ENCODE data around the gene NR5A2.

NR5A2 gene

GRCh38 chr1:200108659-200109058 is 81.1 kb downstream of the NR5A2 start:
- no peaks in the 10 kb centered on the region for H3K4me1 Mint-ChIP-seq
- no peaks in the 10 kb centered on the region for H3K9me3 Mint-ChIP-seq
- H3K27me3 Mint-ChIP-seq = peaks cover 20% of the 10 kb centered on the region
- no peaks in the 10 kb centered on the region for H3K36me3 Mint-ChIP-seq
- H3K4me3 Mint-ChIP-seq = no peak overlapping the region
- DNase-seq = no peak
- H3K27ac Mint-ChIP-seq = no peak overlapping the region
- CTCF ChIA-PET = no interaction called here

- no peak for DNase-seq
- Mint-ChIP-seq H3K27me3 (peaks cover 13% of the 10 kb centered on the region), H3K4me3 (no peak overlapping the region), H3K9me3 (no peaks in the 10 kb centered on the region), H3K4me1 (no peaks in the 10 kb centered on the region), H3K36me3 (no peaks in the 10 kb centered on the region), H3K27ac (no peak overlapping the region)
- CTCF ChIA-PET = no interaction called here
These were observed 84.8 kb downstream of the NR5A2 start for GRCh38 chr1:200112290-200112689.

- H3K36me3 Mint-ChIP-seq = no peaks in the 10 kb centered on the region
- H3K4me1 Mint-ChIP-seq = no peaks in the 10 kb centered on the region
- no peak overlapping the region for H3K27ac Mint-ChIP-seq
- H3K4me3 Mint-ChIP-seq = no peak overlapping the region
- CTCF ChIA-PET = no interaction called here
- H3K9me3 Mint-ChIP-seq = no peaks in the 10 kb centered on the region
- DNase-seq = no peak
- peaks cover 5% of the 10 kb centered on the region for H3K27me3 Mint-ChIP-seq
These were observed 88.0 kb downstream of the NR5A2 start for GRCh38 chr1:200115532-200115931.

- H3K4me3 Mint-ChIP-seq = no peak overlapping the region
- no peaks in the 10 kb centered on the region for H3K36me3 Mint-ChIP-seq
- H3K27me3 Mint-ChIP-seq = peaks cover under 1% of the 10 kb centered on the region
- no peaks in the 10 kb centered on the region for H3K4me1 Mint-ChIP-seq
- CTCF ChIA-PET = no interaction called here
- H3K27ac Mint-ChIP-seq = no peak overlapping the region
- H3K9me3 Mint-ChIP-seq = no peaks in the 10 kb centered on the region
- DNase-seq = no peak
These were observed 88.8 kb downstream of the NR5A2 start for GRCh38 chr1:200116324-200116723.

- peaks cover 5% of the 10 kb centered on the region for H3K27me3 Mint-ChIP-seq
- H3K4me1 Mint-ChIP-seq = no peaks in the 10 kb centered on the region
- no peaks in the 10 kb centered on the region for H3K36me3 Mint-ChIP-seq
- H3K4me3 Mint-ChIP-seq = no peak overlapping the region
- CTCF ChIA-PET = no interaction called here
- no peak overlapping the region for H3K27ac Mint-ChIP-seq
- no peaks in the 10 kb centered on the region for H3K9me3 Mint-ChIP-seq
- DNase-seq = no peak
These were observed 91.4 kb downstream of the NR5A2 start for GRCh38 chr1:200118779-200119505.

- no peaks in the 10 kb centered on the region for H3K9me3 Mint-ChIP-seq
- H3K4me3 Mint-ChIP-seq = no peak overlapping the region
- H3K36me3 Mint-ChIP-seq = no peaks in the 10 kb centered on the region
- H3K27me3 Mint-ChIP-seq = peaks cover 5% of the 10 kb centered on the region
- no peak overlapping the region for H3K27ac Mint-ChIP-seq
- no peak for DNase-seq
- CTCF ChIA-PET = no interaction called here
- H3K4me1 Mint-ChIP-seq = no peaks in the 10 kb centered on the region
These were observed 93.9 kb downstream of the NR5A2 start for GRCh38 chr1:200121421-200121820.

GRCh38 chr1:200124309-200124708 is 96.8 kb downstream of the NR5A2 start:
- H3K27me3 Mint-ChIP-seq = peaks cover 5% of the 10 kb centered on the region
- no peaks in the 10 kb centered on the region for H3K9me3 Mint-ChIP-seq
- no peak for DNase-seq
- CTCF ChIA-PET = no interaction called here
- no peak overlapping the region for H3K27ac Mint-ChIP-seq
- peaks cover 3% of the 10 kb centered on the region for H3K4me1 Mint-ChIP-seq
- no peak overlapping the region for H3K4me3 Mint-ChIP-seq
- no peaks in the 10 kb centered on the region for H3K36me3 Mint-ChIP-seq

GRCh38 chr1:200128081-200128480 is 100.6 kb downstream of the NR5A2 start:
- CTCF ChIA-PET = interaction anchor here (1.0 kb wide), 1 partner anchor 135 kb away, joined by 3 read pairs; no protein-coding TSS in a partner anchor
- Mint-ChIP-seq H3K4me3 (no peak overlapping the region), H3K27ac (no peak overlapping the region), H3K4me1 (peaks cover 11% of the 10 kb centered on the region), H3K27me3 (peaks cover 12% of the 10 kb centered on the region), H3K9me3 (no peaks in the 10 kb centered on the region), H3K36me3 (no peaks in the 10 kb centered on the region)
- no peak for DNase-seq

- Mint-ChIP-seq H3K4me1 (peaks cover 11% of the 10 kb centered on the region), H3K4me3 (no peak overlapping the region), H3K36me3 (no peaks in the 10 kb centered on the region), H3K27ac (no peak overlapping the region), H3K27me3 (peaks cover 9% of the 10 kb centered on the region), H3K9me3 (no peaks in the 10 kb centered on the region)
- CTCF ChIA-PET = no interaction called here
- no peak for DNase-seq
These were observed 101.7 kb downstream of the NR5A2 start for GRCh38 chr1:200128944-200129879.

- no peak overlapping the region for H3K4me3 Mint-ChIP-seq
- CTCF ChIA-PET = interaction anchor here (1.3 kb wide), 1 partner anchor 9 kb away, joined by 6 read pairs; no protein-coding TSS in a partner anchor
- peaks cover 9% of the 10 kb centered on the region for H3K27me3 Mint-ChIP-seq
- no peak for DNase-seq
- H3K9me3 Mint-ChIP-seq = no peaks in the 10 kb centered on the region
- H3K4me1 Mint-ChIP-seq = peaks cover 11% of the 10 kb centered on the region
- H3K27ac Mint-ChIP-seq = no peak overlapping the region
- H3K36me3 Mint-ChIP-seq = no peaks in the 10 kb centered on the region
These were observed 103.0 kb downstream of the NR5A2 start for GRCh38 chr1:200130552-200130951.

GRCh38 chr1:200131551-200132125 is 104.1 kb downstream of the NR5A2 start:
- CTCF ChIA-PET = no interaction called here
- H3K27me3 Mint-ChIP-seq = peaks cover 9% of the 10 kb centered on the region
- no peaks in the 10 kb centered on the region for H3K9me3 Mint-ChIP-seq
- H3K4me1 Mint-ChIP-seq = peaks cover 11% of the 10 kb centered on the region
- H3K36me3 Mint-ChIP-seq = no peaks in the 10 kb centered on the region
- H3K4me3 Mint-ChIP-seq = no peak overlapping the region
- no peak overlapping the region for H3K27ac Mint-ChIP-seq
- no peak for DNase-seq

GRCh38 chr1:200133123-200133522 is 105.6 kb downstream of the NR5A2 start:
- Mint-ChIP-seq H3K36me3 (no peaks in the 10 kb centered on the region), H3K4me3 (no peak overlapping the region), H3K4me1 (peaks cover 11% of the 10 kb centered on the region), H3K27me3 (peaks cover 9% of the 10 kb centered on the region), H3K27ac (no peak overlapping the region), H3K9me3 (no peaks in the 10 kb centered on the region)
- no peak for DNase-seq
- CTCF ChIA-PET = no interaction called here

GRCh38 chr1:200134116-200134515 is 106.6 kb downstream of the NR5A2 start:
- no peak overlapping the region for H3K4me3 Mint-ChIP-seq
- H3K27me3 Mint-ChIP-seq = peaks cover 9% of the 10 kb centered on the region
- peaks cover 10% of the 10 kb centered on the region for H3K4me1 Mint-ChIP-seq
- CTCF ChIA-PET = no interaction called here
- H3K27ac Mint-ChIP-seq = no peak overlapping the region
- no peaks in the 10 kb centered on the region for H3K36me3 Mint-ChIP-seq
- H3K9me3 Mint-ChIP-seq = no peaks in the 10 kb centered on the region
- no peak for DNase-seq

- no peak overlapping the region for H3K4me3 Mint-ChIP-seq
- no peak overlapping the region for H3K27ac Mint-ChIP-seq
- H3K27me3 Mint-ChIP-seq = peaks cover 5% of the 10 kb centered on the region
- H3K9me3 Mint-ChIP-seq = no peaks in the 10 kb centered on the region
- no peaks in the 10 kb centered on the region for H3K36me3 Mint-ChIP-seq
- no peak for DNase-seq
- no peaks in the 10 kb centered on the region for H3K4me1 Mint-ChIP-seq
- CTCF ChIA-PET = interaction anchor here (0.8 to 1.0 kb wide), 2 partner anchors 140 to 451 kb away, joined by 3 read pairs; no protein-coding TSS in a partner anchor
These were observed 108.9 kb downstream of the NR5A2 start for GRCh38 chr1:200136384-200136783.
